Anterior cingulate cortex (tissue), 58 donors: ENCODE measurements around the gene STXBP6.

Source experiments
- DNase-seq, 58 donors: peaks; one replicate each; lab custom pipeline; 2025; lab: John Stamatoyannopoulos, UW

STXBP6 gene

GRCh38 chr14:25049568-25050268 lies at the start of gene STXBP6:
STXBP6 (minus strand) TSS chr14:25050147; CDS start chr14:24974818, 75,329 bp downstream.
- DNase-seq = peak; percentile 15 to 88 (median 75)

GRCh38 chr14:25097120-25097519 lies 47.2 kb upstream of the STXBP6 start:
- DNase-seq = no peak

GRCh38 chr14:25095736-25096437 lies 45.9 kb upstream of the STXBP6 start:
- no peak for DNase-seq

- DNase-seq = no peak
Measured at GRCh38 chr14:25094171-25094907, 44.4 kb upstream of the STXBP6 start.

- DNase-seq = no peak
Measured at GRCh38 chr14:25092258-25092740, 42.4 kb upstream of the STXBP6 start.

GRCh38 chr14:25090716-25091454 lies 40.9 kb upstream of the STXBP6 start:
- DNase-seq = no peak

GRCh38 chr14:25090256-25090655 lies 40.3 kb upstream of the STXBP6 start:
- DNase-seq = no peak

- DNase-seq = no peak
Measured at GRCh38 chr14:25089496-25089895, 39.5 kb upstream of the STXBP6 start.

GRCh38 chr14:25086821-25087396 lies 37.0 kb upstream of the STXBP6 start:
- no peak for DNase-seq

- no peak for DNase-seq
Measured at GRCh38 chr14:25086081-25086480, 36.1 kb upstream of the STXBP6 start.

GRCh38 chr14:25080682-25081081 lies 30.7 kb upstream of the STXBP6 start:
- no peak for DNase-seq

- DNase-seq = no peak
Measured at GRCh38 chr14:25079311-25079710, 29.4 kb upstream of the STXBP6 start.

GRCh38 chr14:25074099-25074685 lies 24.2 kb upstream of the STXBP6 start:
- DNase-seq = no peak

GRCh38 chr14:25069879-25070278 lies 19.9 kb upstream of the STXBP6 start:
- no peak for DNase-seq

GRCh38 chr14:25067600-25067999 lies 17.7 kb upstream of the STXBP6 start:
- no peak for DNase-seq

- no peak for DNase-seq
Measured at GRCh38 chr14:25062022-25062321, 12.0 kb upstream of the STXBP6 start.

GRCh38 chr14:25056688-25057078 lies 6.7 kb upstream of the STXBP6 start:
- peak in 6 of 58 donors; percentile 13 to 64 (median 30) for DNase-seq

- DNase-seq = no peak
Measured at GRCh38 chr14:25055992-25056687, 6.2 kb upstream of the STXBP6 start.

- no peak for DNase-seq
Measured at GRCh38 chr14:25055005-25055404, 5.1 kb upstream of the STXBP6 start.
